ENCODE data around the gene CCDC77.

CCDC77 gene

GRCh38 chr12:484096-484495, 82.7 kb downstream of the CCDC77 start:
- DNase-seq: no peak

- DNase-seq: no peak
These were observed 88.8 kb downstream of the CCDC77 start for GRCh38 chr12:490260-490659.

Measured in activated CD4-positive, alpha-beta T cell treated with anti-CD3 and anti-CD28 coated beads for 1 hour (primary cell).